ENCODE measurements around the gene CXXC4. TPM values are rescaled to one million over a fixed set of nuclear protein-coding genes. Genes with fewer than 3 reads are reported as not detected.

The CXXC4 gene
- total RNA-seq, 1 donor from 2014 or later = not detected

- no peaks in the 10 kb centered on the region for H3K36me3 ChIP-seq
- intact Hi-C loops (cut with DNase I) = no loop called here
- DNase-seq (ENCODE audit: low spot score in 2 of 2) = no peak
- TF ChIP-seq CTCF (IDR thresholded peaks at IDR 0.05) = no peak
- H3K4me3 ChIP-seq = no peak overlapping the region
- no peaks in the 10 kb centered on the region for H3K9me3 ChIP-seq
- H3K27ac ChIP-seq = no peak overlapping the region
- H3K27me3 ChIP-seq = no peaks in the 10 kb centered on the region
- no peaks in the 10 kb centered on the region for H3K4me1 ChIP-seq
These were observed 73.9 kb downstream of the CXXC4 start for GRCh38 chr4:104420766-104421165.
